ENCODE measurements around the gene RAB42. TPM values are rescaled to one million over a fixed set of nuclear protein-coding genes. Genes with fewer than 3 reads are reported as not detected.

RAB42 gene
- total and polyA plus RNA-seq, 10 of the 15 experiments (the other 5 are each of a cell fraction or from before 2014, with no cell fraction given), result 0.16 to 4.5 (median 0.49) TPM

DNA sequence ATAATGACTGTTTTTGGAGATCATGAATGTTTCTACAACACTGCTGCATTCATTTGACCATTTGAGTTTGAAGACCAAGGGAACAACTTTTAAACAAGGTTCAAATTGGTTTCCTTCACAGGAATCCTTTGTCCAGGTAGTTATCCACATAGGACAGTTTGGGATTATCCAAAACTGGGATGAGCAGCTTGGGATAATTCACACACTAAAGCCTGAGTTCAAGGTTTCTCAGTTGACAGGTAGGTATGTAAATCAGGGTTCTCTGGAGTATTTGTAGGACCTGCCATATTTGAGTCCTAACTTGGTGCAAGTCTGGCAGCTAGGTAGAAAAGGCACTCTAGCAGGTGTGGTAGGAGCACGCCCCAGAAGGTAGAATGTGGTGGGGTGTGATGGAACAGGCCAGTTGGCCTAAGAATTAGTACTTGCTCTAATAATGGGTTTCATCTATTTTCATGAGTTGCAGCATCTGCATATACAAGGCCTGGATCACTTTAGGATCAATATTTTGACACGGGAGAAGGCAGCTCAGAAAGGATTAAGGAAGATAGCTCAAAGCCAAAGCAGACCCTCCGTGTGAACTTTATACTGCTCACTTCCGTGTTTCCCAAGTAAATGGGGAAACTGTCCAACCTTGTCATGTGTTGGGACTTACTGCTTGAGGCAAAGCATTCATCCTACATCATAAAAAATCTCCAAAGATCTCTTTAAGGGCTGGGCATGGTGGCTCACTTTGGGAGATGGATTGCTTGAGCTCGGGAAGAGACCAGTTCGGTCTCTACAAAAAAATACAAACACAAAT is 14.1 kb upstream of the RAB42 start:
- in situ Hi-C loops (cut with MboI) (no loop called here), intact Hi-C loops (cut with micrococcal nuclease; ENCODE audit: unreplicated experiment) (no loop called here)
- peaks cover 13 to 36% of the 10 kb centered on the region in 2 experiments for H3K36me3 ChIP-seq (ENCODE audit: control insufficient read depth in 2 of 2, insufficient read depth in 2 of 2, low read length in 1 of 2)
- SMC1A ChIA-PET (ENCODE audit: uncharacterized antibody, unreplicated experiment), result interaction anchor here (0.6 to 7.6 kb wide), 12 partner anchors 12 to 522 kb away, joined by 3 to 83 read pairs (median 4); no protein-coding TSS in a partner anchor
- DNase-seq (ENCODE audit: low read depth, low spot score) (no peak), ATAC-seq (no peak), FAIRE-seq (no peak)
- H3K27ac ChIP-seq (ENCODE audit: control insufficient read depth, insufficient read depth), result no peak overlapping the region
- H3K4me2 ChIP-seq (ENCODE audit: control insufficient read depth, insufficient read depth), result peak overlapping the region; percentile 81
- RAD21 ChIA-PET (ENCODE audit: unreplicated experiment), result interaction anchor here (1.0 to 6.3 kb wide), 5 partner anchors 20 to 60 kb away, joined by 3 to 108 read pairs (median 12); partner anchors contain the start of gene TRNAU1AP
- CTCF ChIA-PET, result interaction anchor here (0.5 to 5.5 kb wide), 8 partner anchors 13 to 220 kb away, joined by 3 to 49 read pairs (median 7); partner anchors contain the start of gene TRNAU1AP
- H3K4me1 ChIP-seq (ENCODE audit: control insufficient read depth, insufficient read depth, low read length), result peaks cover 12% of the 10 kb centered on the region
- H3K4me3 ChIP-seq, result no peak overlapping the region
- POLR2A ChIA-PET, result interaction anchor here (0.5 to 8.6 kb wide), 11 partner anchors 9 to 332 kb away, joined by 3 to 132 read pairs (median 4); partner anchors contain the start of gene TRNAU1AP
- peaks cover 12% of the 10 kb centered on the region for H4K20me1 ChIP-seq (ENCODE audit: control insufficient read depth, insufficient read depth)
- no peak overlapping the region for H3K9ac ChIP-seq (ENCODE audit: control insufficient read depth, insufficient read depth, low read length)
- no peak overlapping the region for H2AFZ ChIP-seq (ENCODE audit: control insufficient read depth, low read depth, low read length)
- TF ChIP-seq, protein P1, sequence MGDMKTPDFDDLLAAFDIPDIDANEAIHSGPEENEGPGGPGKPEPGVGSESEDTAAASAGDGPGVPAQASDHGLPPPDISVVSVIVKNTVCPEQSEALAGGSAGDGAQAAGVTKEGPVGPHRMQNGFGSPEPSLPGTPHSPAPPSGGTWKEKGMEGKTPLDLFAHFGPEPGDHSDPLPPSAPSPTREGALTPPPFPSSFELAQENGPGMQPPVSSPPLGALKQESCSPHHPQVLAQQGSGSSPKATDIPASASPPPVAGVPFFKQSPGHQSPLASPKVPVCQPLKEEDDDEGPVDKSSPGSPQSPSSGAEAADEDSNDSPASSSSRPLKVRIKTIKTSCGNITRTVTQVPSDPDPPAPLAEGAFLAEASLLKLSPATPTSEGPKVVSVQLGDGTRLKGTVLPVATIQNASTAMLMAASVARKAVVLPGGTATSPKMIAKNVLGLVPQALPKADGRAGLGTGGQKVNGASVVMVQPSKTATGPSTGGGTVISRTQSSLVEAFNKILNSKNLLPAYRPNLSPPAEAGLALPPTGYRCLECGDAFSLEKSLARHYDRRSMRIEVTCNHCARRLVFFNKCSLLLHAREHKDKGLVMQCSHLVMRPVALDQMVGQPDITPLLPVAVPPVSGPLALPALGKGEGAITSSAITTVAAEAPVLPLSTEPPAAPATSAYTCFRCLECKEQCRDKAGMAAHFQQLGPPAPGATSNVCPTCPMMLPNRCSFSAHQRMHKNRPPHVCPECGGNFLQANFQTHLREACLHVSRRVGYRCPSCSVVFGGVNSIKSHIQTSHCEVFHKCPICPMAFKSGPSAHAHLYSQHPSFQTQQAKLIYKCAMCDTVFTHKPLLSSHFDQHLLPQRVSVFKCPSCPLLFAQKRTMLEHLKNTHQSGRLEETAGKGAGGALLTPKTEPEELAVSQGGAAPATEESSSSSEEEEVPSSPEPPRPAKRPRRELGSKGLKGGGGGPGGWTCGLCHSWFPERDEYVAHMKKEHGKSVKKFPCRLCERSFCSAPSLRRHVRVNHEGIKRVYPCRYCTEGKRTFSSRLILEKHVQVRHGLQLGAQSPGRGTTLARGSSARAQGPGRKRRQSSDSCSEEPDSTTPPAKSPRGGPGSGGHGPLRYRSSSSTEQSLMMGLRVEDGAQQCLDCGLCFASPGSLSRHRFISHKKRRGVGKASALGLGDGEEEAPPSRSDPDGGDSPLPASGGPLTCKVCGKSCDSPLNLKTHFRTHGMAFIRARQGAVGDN (IDR thresholded peaks at IDR 0.05), result 0 out of 2 replicates have a peak, but pooled peaks have one; percentile 16
- no peak for TF ChIP-seq SREBF2 (IDR thresholded peaks at IDR 0.05; ENCODE audit: low read length)
- peak; percentile 40; the same call in 1 of the 2 replicates for TF ChIP-seq BACH1 (IDR thresholded peaks at IDR 0.05; ENCODE audit: borderline replicate concordance)
- no peak for TF ChIP-seq KDM1A (IDR thresholded peaks at IDR 0.05; ENCODE audit: borderline replicate concordance)
- peak; percentile 51; the same call in 1 of the 2 replicates for TF ChIP-seq POLR2AphosphoS2 (IDR thresholded peaks at IDR 0.05; ENCODE audit: low read depth, low read length)
- TF ChIP-seq POLR2AphosphoS5 (IDR thresholded peaks at IDR 0.05; ENCODE audit: low read length), result peak; percentile 68
- peak; percentile 18; the same call in 1 of the 2 replicates for TF ChIP-seq ZBED1 (IDR thresholded peaks at IDR 0.05; ENCODE audit: borderline replicate concordance)
- no peak for TF ChIP-seq ESRRA (IDR thresholded peaks at IDR 0.05; ENCODE audit: low read length)
- TF ChIP-seq POU2F2 (IDR thresholded peaks at IDR 0.05; ENCODE audit: borderline replicate concordance, low read depth, low read length), result 0 out of 3 replicates have a peak, but pooled peaks have one; percentile 13
- TF ChIP-seq SMAD5 (IDR thresholded peaks at IDR 0.05; ENCODE audit: low read depth), result peak; percentile 52; the same call in 1 of the 2 replicates
- TF ChIP-seq FOXK2 (IDR thresholded peaks at IDR 0.05), result no peak
- TF ChIP-seq FOXM1 (IDR thresholded peaks at IDR 0.05; ENCODE audit: low read depth, low read length), result 0 out of 2 replicates have a peak, but pooled peaks have one; percentile 14
- no peak for TF ChIP-seq ETV6 (conservative IDR thresholded peaks at IDR 0.05 in 1 of 2, IDR thresholded peaks at IDR 0.05 in 1 of 2; ENCODE audit: borderline replicate concordance in 1 of 2, low read depth in 1 of 2)
- TF ChIP-seq POLR2A (IDR thresholded peaks at IDR 0.05; ENCODE audit: low read depth, low read length), result peak; percentile 8; the same call in 1 of the 2 replicates
- H3K79me2 ChIP-seq (ENCODE audit: control insufficient read depth, insufficient read depth, low read length), result peaks cover 38% of the 10 kb centered on the region
- no peaks in the 10 kb centered on the region for H3K27me3 ChIP-seq (replicated peaks in 1 of 2; ENCODE audit: control insufficient read depth in 2 of 2, insufficient read depth in 2 of 2, low read length in 1 of 2)
- H3K9me3 ChIP-seq (replicated peaks; ENCODE audit: control insufficient read depth, insufficient read depth, low read length), result no peaks in the 10 kb centered on the region
- WGBS (ENCODE audit: insufficient coverage, insufficient replicate concordance, low lambda C conversion rate, missing lambda C conversion rate), result 33% methylated on average over 6 of the region's 6 CpGs
- no TSS peak for BruUV-seq (replicated peaks)

Measured in GM12878 (cell line).